OCI-LY1 (cell line): ENCODE data around the gene FERMT3.

Source experiments
- CTCF ChIP-seq: fragments of 200-600 bp; sonication (generic), shearing (Covaris generic); IDR thresholded peaks from 2 replicates; pipeline ENCODE4 v1.5.1; 2017; ENCODE audit warnings: mild to moderate bottlenecking, antibody characterized with exemption, low read length, moderate library complexity, mixed read lengths
- EZH2 ChIP-seq: fragments of 200-600 bp; sonication (generic), shearing (Covaris generic); IDR thresholded peaks from 2 replicates; pipeline ENCODE4 v1.8.0; 2017; ENCODE audit warnings: borderline replicate concordance, mixed run types, mild to moderate bottlenecking, antibody characterized with exemption, low read length, moderate library complexity, mixed read lengths

DNA sequence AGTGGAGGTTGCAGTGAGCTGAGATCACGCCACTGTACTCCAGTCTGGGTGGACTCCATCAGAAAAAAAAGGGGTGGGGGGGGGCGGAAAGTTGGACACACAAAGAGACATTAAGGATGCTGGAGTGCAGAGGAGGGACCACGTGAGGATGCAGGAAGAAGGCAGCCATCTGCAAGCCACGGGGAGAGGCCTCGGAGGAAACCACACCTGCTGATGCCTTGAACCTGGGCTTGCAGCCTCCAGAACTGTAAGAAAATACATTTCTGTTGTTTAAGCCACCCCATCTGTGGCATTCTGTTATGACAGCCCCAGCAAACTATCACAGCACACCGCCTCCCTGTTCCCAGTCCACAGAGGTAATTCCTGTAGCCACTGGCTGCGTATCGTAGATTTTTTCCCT, 29.8 kb upstream of the FERMT3 start:
- no peak for TF ChIP-seq CTCF
- TF ChIP-seq EZH2: no peak
